IMR-90 (cell line): ENCODE measurements around the gene SH3RF1. TPM values are rescaled to one million over a fixed set of nuclear protein-coding genes. Genes with fewer than 3 reads are reported as not detected.
"Not testable (repeated sequence)": the region's sequence is repeated elsewhere in the genome, so short reads cannot be mapped to it uniquely, and the experiment has no call there.

Experiments used
- ATAC-seq: fragments of 200-7000 bp; cut with Tn5 transposase; 2 replicates; pipeline ENCODE4 v1.9.1; 2020; ENCODE audit warnings: low read depth, mild to moderate bottlenecking, moderate library complexity
- BruUV-seq: library from RNA; stranded (reverse); fragments of 400-500 nt; replicated peaks from 2 replicates; lab custom pipeline; 2021; lab: Mats Ljungman, UMichigan
- CTCF ChIA-PET: fragments of 300-600 bp; formaldehyde crosslinking; extraction: SDS; loops from one replicate; lab custom pipeline; 2021; ENCODE audit warnings: antibody characterized with exemption; lab: Yijun Ruan, JAX
- POLR2A ChIA-PET: fragments of 300-600 bp; sonication (Branson Sonifier 250); formaldehyde crosslinking; loops from one replicate; lab custom pipeline; 2022; ENCODE audit warnings: antibody characterized with exemption; ENCODE audit not compliant: unreplicated experiment; lab: Charles Lee
- DNase-seq: peaks from one replicate; pipeline ENCODE4 v3.0.0; 2013
- H2AFZ ChIP-seq: replicated peaks from 2 replicates; pipeline ENCODE3; 2013; ENCODE audit warnings: low read length, mild to moderate bottlenecking; ENCODE audit not compliant: poor library complexity
- H2AK5ac ChIP-seq: 2 replicates; pipeline ENCODE4 v1.6.1; 2013; ENCODE audit warnings: low read depth, low read length, inconsistent platforms
- H2AK9ac ChIP-seq: replicated peaks from 2 replicates; pipeline ENCODE3; 2013; ENCODE audit warnings: mild to moderate bottlenecking, low read depth, low read length, moderate library complexity; ENCODE audit not compliant: poor library complexity
- H2BK120ac ChIP-seq: 2 replicates; pipeline ENCODE4 v1.6.1; 2013; ENCODE audit warnings: low read depth, low read length, inconsistent platforms
- H2BK15ac ChIP-seq: 3 replicates; pipeline ENCODE4 v1.6.1; 2013; ENCODE audit warnings: low read depth, low read length, inconsistent platforms
- H2BK20ac ChIP-seq: 2 replicates; pipeline ENCODE4 v1.6.1; 2013; ENCODE audit warnings: low read depth, mild to moderate bottlenecking, inconsistent platforms, low read length, moderate library complexity
- H2BK5ac ChIP-seq: 2 replicates; pipeline ENCODE4 v1.6.1; 2013; ENCODE audit warnings: mild to moderate bottlenecking, low read depth, low read length, inconsistent platforms; ENCODE audit not compliant: poor library complexity, severe bottlenecking
- H3K14ac ChIP-seq: replicated peaks from 2 replicates; pipeline ENCODE4 v1.6.1; 2013; ENCODE audit warnings: low read depth, low read length, inconsistent platforms
- H3K18ac ChIP-seq: 2 replicates; pipeline ENCODE4 v1.6.1; 2013; ENCODE audit warnings: low read depth, low read length, control low read depth
- H3K23ac ChIP-seq: 2 replicates; pipeline ENCODE4 v1.6.1; 2013; ENCODE audit warnings: low read depth, low read length, inconsistent platforms
- H3K27ac ChIP-seq: 2 replicates; pipeline ENCODE4 v1.5.1; 2013; ENCODE audit warnings: mild to moderate bottlenecking, control low read depth, low read length; ENCODE audit not compliant: insufficient read depth
- H3K27me3 ChIP-seq: 2 replicates; pipeline ENCODE4 v1.6.1; 2013; ENCODE audit warnings: low read length; ENCODE audit not compliant: control insufficient read depth, insufficient read depth
- H3K36me3 ChIP-seq: 2 replicates; pipeline ENCODE4 v1.6.1; 2013; ENCODE audit warnings: low read length, mixed read lengths; ENCODE audit not compliant: control insufficient read depth, insufficient read depth
- H3K4ac ChIP-seq: 2 replicates; pipeline ENCODE4 v1.6.1; 2013; ENCODE audit warnings: low read depth, low read length, inconsistent platforms
- H3K4me1 ChIP-seq: 2 replicates; pipeline ENCODE4 v1.6.1; 2013; ENCODE audit warnings: low read length, mixed read lengths; ENCODE audit not compliant: control insufficient read depth, insufficient read depth
- H3K4me2 ChIP-seq: 2 replicates; pipeline ENCODE4 v1.6.1; 2013; ENCODE audit warnings: low read depth, mild to moderate bottlenecking, control low read depth, low read length, moderate library complexity
- H3K4me3 ChIP-seq: 2 replicates; pipeline ENCODE4 v1.5.1; 2013; ENCODE audit warnings: low read depth, mild to moderate bottlenecking, control low read depth, low read length, moderate library complexity; ENCODE audit not compliant: insufficient read depth
- H3K56ac ChIP-seq: 2 replicates; pipeline ENCODE4 v1.6.1; 2013; ENCODE audit warnings: low read length, inconsistent platforms; ENCODE audit not compliant: insufficient read depth; ENCODE audit errors: extremely low read depth
- H3K79me1 ChIP-seq, 2 experiments: 2 replicates each; pipeline ENCODE4 v1.6.1; 2013; ENCODE audit warnings: low read length in 2 of 2, inconsistent platforms in 1 of 2, low read depth in 1 of 2
- H3K9ac ChIP-seq: 2 replicates; pipeline ENCODE4 v1.6.1; 2013; ENCODE audit warnings: low read depth, low read length, control low read depth
- H3K9me1 ChIP-seq: 2 replicates; pipeline ENCODE4 v1.6.1; 2013; ENCODE audit warnings: low read length, inconsistent platforms; ENCODE audit not compliant: insufficient read depth
- H3K9me3 ChIP-seq: 2 replicates; pipeline ENCODE4 v1.6.1; 2013; ENCODE audit warnings: low read length; ENCODE audit not compliant: control insufficient read depth, insufficient read depth
- H4K20me1 ChIP-seq: 2 replicates; pipeline ENCODE4 v1.6.1; 2013; ENCODE audit warnings: low read length, inconsistent platforms; ENCODE audit not compliant: insufficient read depth
- H4K5ac ChIP-seq: 2 replicates; pipeline ENCODE4 v1.6.1; 2013; ENCODE audit warnings: mild to moderate bottlenecking, low read depth, low read length, control low read depth
- H4K8ac ChIP-seq, 2 experiments: 2 replicates each; pipeline ENCODE4 v1.6.1; 2013; ENCODE audit warnings: low read depth in 2 of 2, low read length in 2 of 2, control low read depth in 1 of 2, inconsistent platforms in 1 of 2
- H4K91ac ChIP-seq: 2 replicates; pipeline ENCODE4 v1.6.1; 2013; ENCODE audit warnings: low read depth, low read length, inconsistent platforms; ENCODE audit not compliant: insufficient read depth
- RFX5 ChIP-seq: IDR thresholded peaks from 2 replicates; pipeline ENCODE4 v1.8.0; 2012; ENCODE audit warnings: low read depth, mild to moderate bottlenecking, low read length, moderate library complexity
- WGBS, 2 experiments: methylation state at CpG; one replicate each; pipeline versions ENCODE4 v1.1.5 to v1.1.7; 2013; ENCODE audit warnings: missing lambda C conversion rate in 2 of 2; ENCODE audit not compliant: insufficient read length in 1 of 2; ENCODE audit errors: extremely low coverage in 2 of 2; 5-methylcytosine and 5-hydroxymethylcytosine counted together
- dilution Hi-C: fragments of 300-500 bp; cut with HindIII; formaldehyde crosslinking; loops from one replicate; pipeline ENCODE4 v1.14.3; 2018; ENCODE audit warnings: low sequenced_read_pairs; ENCODE audit not compliant: unreplicated experiment
- in situ Hi-C: fragments of 300-500 bp; cut with MboI; formaldehyde crosslinking; loops from 3 replicates; pipeline ENCODE4 v1.14.3; 2019; ENCODE audit warnings: low sequenced_read_pairs, inconsistent platforms, mixed read lengths
- intact Hi-C: fragments of 100-400 bp; cut with micrococcal nuclease; formaldehyde crosslinking; loops from 2 replicates; pipeline ENCODE4 v1.10.0; 2022
- polyA plus RNA-seq, 3 experiments: library from polyadenylated mRNA; depleted of rRNA; stranded (reverse); fragments of >200 nt; gene quantifications; 2 replicates each; pipeline ENCODE4 v1.2.3, GENCODE V29; 2012; ENCODE audit warnings: low replicate concordance in 1 of 3
- total RNA-seq: library from RNA; depleted of rRNA; stranded (reverse); fragments of >200 nt; gene quantifications from 2 replicates; pipeline ENCODE4 v1.2.3, GENCODE V29; 2012

Gene SH3RF1
- total and polyA plus RNA-seq, 2 of the 4 experiments (the other 2 are of a cell fraction), result 22.0 to 29.8 TPM

DNA sequence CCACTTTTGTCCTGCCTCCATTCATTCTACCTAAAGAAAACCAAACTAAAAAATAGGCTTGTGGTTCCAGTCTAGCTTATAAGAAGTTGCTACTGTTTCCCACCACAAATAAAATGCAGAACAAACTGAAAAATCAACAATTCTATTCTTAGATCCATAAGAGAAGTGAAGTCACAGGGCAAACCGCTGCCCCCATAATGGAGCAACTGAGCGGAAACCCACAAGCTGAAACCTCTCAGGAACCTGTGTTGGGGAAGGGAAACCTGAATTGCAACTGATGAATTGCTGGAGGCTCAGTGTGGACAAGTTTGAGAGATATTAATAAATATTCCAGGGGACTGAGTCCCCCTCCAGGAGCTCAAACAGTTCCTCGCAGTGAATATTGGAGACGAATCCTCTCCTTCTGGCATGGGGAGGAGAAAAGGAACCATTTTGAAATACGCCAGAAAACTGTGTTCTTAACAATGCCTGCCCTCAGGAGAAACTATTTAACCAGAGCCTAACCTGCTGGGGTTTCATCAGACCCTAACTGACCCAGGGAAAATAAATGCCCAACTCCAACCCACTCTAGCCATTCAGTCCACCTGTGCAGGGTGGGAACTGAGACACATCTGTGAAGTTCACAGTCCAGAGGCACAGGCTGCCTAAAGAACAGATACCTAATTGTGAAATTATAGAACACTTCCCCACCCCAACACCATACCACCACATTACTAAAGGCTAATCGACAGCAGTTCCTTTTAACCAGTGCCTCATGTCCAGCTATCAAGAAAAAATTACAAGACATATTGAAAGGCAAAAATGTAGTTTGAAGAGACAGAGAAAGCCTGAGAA is 22.8 kb upstream of the SH3RF1 start (continued):
- no peak for TF ChIP-seq RFX5

DNA sequence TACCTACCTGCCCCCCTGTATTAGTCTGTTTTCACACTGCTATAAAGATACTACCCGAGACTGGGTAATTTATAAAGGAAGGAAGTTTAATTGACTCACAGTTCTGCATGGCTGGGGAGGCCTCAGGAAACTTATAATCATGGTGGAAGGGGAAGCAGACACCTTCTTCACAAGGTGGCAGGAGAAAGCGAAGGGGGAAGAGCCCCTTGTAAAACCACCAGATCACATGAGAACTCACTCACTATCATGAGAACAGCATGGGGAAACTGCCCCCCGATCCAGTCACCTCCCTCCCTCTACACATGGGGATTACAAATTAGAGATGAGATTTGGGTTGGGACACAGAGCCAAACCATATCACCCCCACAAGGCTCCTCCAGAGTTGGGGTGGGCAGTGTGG is 17.2 kb upstream of the SH3RF1 start:
- DNase-seq, dilution Hi-C loops, H3K18ac ChIP-seq, intact Hi-C loops, H3K27ac ChIP-seq, H3K9me3 ChIP-seq, H3K23ac ChIP-seq, H4K8ac ChIP-seq, H2AK9ac ChIP-seq, H3K9ac ChIP-seq, BruUV-seq, H3K36me3 ChIP-seq, H2BK20ac ChIP-seq, H3K79me1 ChIP-seq, H2BK15ac ChIP-seq, H2BK5ac ChIP-seq, H4K5ac ChIP-seq, in situ Hi-C loops, H4K91ac ChIP-seq, H3K4me2 ChIP-seq, H2AK5ac ChIP-seq, ATAC-seq, CTCF ChIA-PET, H3K9me1 ChIP-seq, H3K4ac ChIP-seq, H3K56ac ChIP-seq, H3K14ac ChIP-seq, H2BK120ac ChIP-seq, H2AFZ ChIP-seq, H3K4me1 ChIP-seq, POLR2A ChIA-PET, H3K4me3 ChIP-seq, H4K20me1 ChIP-seq, H3K27me3 ChIP-seq: not testable (repeated sequence)
- WGBS, 2 experiments, result no CpG with 5 or more reads among the region's 3 CpGs
